GM12878 (cell line): ENCODE data around the gene MMP19. TPM values are rescaled to one million over a fixed set of nuclear protein-coding genes. Genes with fewer than 3 reads are reported as not detected.
A peak's percentile ranks its signal among the peaks of the same experiment; 100 is the strongest.
"Not testable (repeated sequence)": the region's sequence is repeated elsewhere in the genome, so short reads cannot be mapped to it uniquely, and the experiment has no call there.

Experiments
- ATAC-seq: fragments of 200-7000 bp; cut with Tn5 transposase; 3 replicates; pipeline ENCODE4 v1.9.1; 2020; ENCODE audit warnings: mild to moderate bottlenecking, moderate library complexity
- BruUV-seq: library from RNA; stranded (reverse); fragments of 400-500 nt; replicated peaks from 2 replicates; lab custom pipeline; 2021; lab: Mats Ljungman, UMichigan
- CTCF ChIA-PET: fragments of 300-600 bp; sonication (Branson Sonifier 250); formaldehyde crosslinking; extraction: SDS; loops from one replicate; lab custom pipeline; 2021; ENCODE audit warnings: inconsistent platforms; lab: Yijun Ruan, JAX
- POLR2A ChIA-PET: fragments of 350-600 bp; formaldehyde crosslinking; extraction: SDS; loops from one replicate; lab custom pipeline; 2021; ENCODE audit warnings: inconsistent platforms; lab: Charles Lee
- RAD21 ChIA-PET: fragments of 300-600 bp; sonication (Branson Sonifier 250); formaldehyde crosslinking; loops from one replicate; lab custom pipeline; 2023; ENCODE audit warnings: antibody characterized with exemption; ENCODE audit not compliant: unreplicated experiment; lab: Charles Lee
- SMC1A ChIA-PET: fragments of 300-600 bp; sonication (Branson Sonifier 250); formaldehyde crosslinking; loops from one replicate; lab custom pipeline; 2023; ENCODE audit not compliant: unreplicated experiment, uncharacterized antibody; lab: Charles Lee
- DNase-seq: peaks from one replicate; pipeline ENCODE4 v3.0.0-alpha.2; 2011; ENCODE audit warnings: low read depth, low spot score
- FAIRE-seq: peaks from 3 replicates; lab custom pipeline; 2011; peaks lifted over from hg19 to GRCh38; lab: Jason Lieb, UNC
- H2AFZ ChIP-seq: 2 replicates; pipeline ENCODE4 v1.6.0; 2011; ENCODE audit warnings: low read depth, low read length, control low read depth; ENCODE audit not compliant: control insufficient read depth
- H3K27ac ChIP-seq: 2 replicates; pipeline ENCODE4 v1.5.1; 2011; ENCODE audit warnings: control low read depth; ENCODE audit not compliant: control insufficient read depth, insufficient read depth
- H3K27me3 ChIP-seq, 2 experiments: replicated peaks in 1 of 2; 2 replicates each; pipeline versions ENCODE4 v1.6.0 to v1.6.1; 2011; ENCODE audit warnings: low read length in 1 of 2; ENCODE audit not compliant: control insufficient read depth in 2 of 2, insufficient read depth in 2 of 2
- H3K36me3 ChIP-seq, 2 experiments: 2 replicates each; pipeline ENCODE4 v1.5.1; 2011; ENCODE audit warnings: low read length in 1 of 2; ENCODE audit not compliant: control insufficient read depth in 2 of 2, insufficient read depth in 2 of 2
- H3K4me1 ChIP-seq: 2 replicates; pipeline ENCODE4 v1.6.1; 2011; ENCODE audit warnings: mild to moderate bottlenecking, low read length, moderate library complexity, mixed read lengths; ENCODE audit not compliant: control insufficient read depth, insufficient read depth
- H3K4me2 ChIP-seq: 2 replicates; pipeline ENCODE4 v1.6.0; 2011; ENCODE audit warnings: control low read depth; ENCODE audit not compliant: control insufficient read depth, insufficient read depth
- H3K4me3 ChIP-seq: fragments of 200-600 bp; sonication (generic); 2 replicates; pipeline ENCODE4 v1.5.1; 2016
- H3K79me2 ChIP-seq: 2 replicates; pipeline ENCODE4 v1.6.0; 2011; ENCODE audit warnings: low read length; ENCODE audit not compliant: control insufficient read depth, insufficient read depth
- H3K9ac ChIP-seq: 2 replicates; pipeline ENCODE4 v1.8.0; 2011; ENCODE audit warnings: low read length, control low read depth, mixed read lengths; ENCODE audit not compliant: control insufficient read depth, insufficient read depth
- H3K9me3 ChIP-seq: replicated peaks from 3 replicates; pipeline ENCODE4 v1.5.1; 2011; ENCODE audit warnings: mild to moderate bottlenecking, low read length; ENCODE audit not compliant: control insufficient read depth, insufficient read depth
- H4K20me1 ChIP-seq: 2 replicates; pipeline ENCODE4 v1.6.0; 2011; ENCODE audit not compliant: control insufficient read depth, insufficient read depth
- ATF2 ChIP-seq: IDR thresholded peaks from 2 replicates; pipeline ENCODE4 v1.6.1; 2012; ENCODE audit warnings: low read length, inconsistent platforms
- CBX5 ChIP-seq: sonication (generic); IDR thresholded peaks from 2 replicates; pipeline ENCODE4 v1.6.1; 2016; ENCODE audit warnings: low read depth, moderate library complexity, mild to moderate bottlenecking, inconsistent platforms
- TCF7 ChIP-seq: IDR thresholded peaks from 2 replicates; pipeline ENCODE4 v1.6.1; 2014; ENCODE audit warnings: antibody characterized with exemption, borderline replicate concordance
- YY1 ChIP-seq: IDR thresholded peaks from 2 replicates; pipeline ENCODE4 v1.6.1; 2011; ENCODE audit warnings: low read depth, mild to moderate bottlenecking, low read length
- ZNF274 ChIP-seq: IDR thresholded peaks from one replicate; pipeline ENCODE4 v1.8.0; 2011; ENCODE audit not compliant: insufficient read length, insufficient read depth
- WGBS: methylation state at CpG from one replicate; pipeline ENCODE4 v1.1.6; 2016; ENCODE audit warnings: low lambda C conversion rate; ENCODE audit not compliant: insufficient replicate concordance, insufficient coverage; ENCODE audit errors: missing lambda C conversion rate; 5-methylcytosine and 5-hydroxymethylcytosine counted together
- in situ Hi-C: fragments of 300-500 bp; cut with MboI; formaldehyde crosslinking; loops from 9 replicates; pipeline ENCODE4 v1.14.3; 2018; ENCODE audit warnings: mixed read lengths
- intact Hi-C: fragments of 100-400 bp; cut with micrococcal nuclease; formaldehyde crosslinking; loops from one replicate; pipeline ENCODE4 v1.14.2; 2022; ENCODE audit not compliant: unreplicated experiment
- polyA plus RNA-seq, 11 experiments: library from polyadenylated mRNA; depleted of rRNA in 4 of 11; unstranded in 6 of 11; stranded (reverse) in 5 of 11; fragments of >200 nt; fragmentation: Nextera tagmentation in 4 of 11; fragmentation: Illumina TruSeq in 1 of 11; extraction: Ambion mirVana in 4 of 11; extraction: Trizol in 1 of 11; gene quantifications; 1 replicate in 1 of 11; 2 replicates in 10 of 11; pipeline versions ENCODE4 v1.2.1 to v1.2.3, GENCODE V29; 2011 to 2016; ENCODE audit warnings: inconsistent platforms in 2 of 11, missing spikeins in 2 of 11, low read depth in 1 of 11
- total RNA-seq, 4 experiments: library from RNA; depleted of rRNA in 3 of 4; stranded (reverse); fragments of >200 nt in 3 of 4; fragmentation: Illumina TruSeq in 1 of 4; extraction: Trizol in 1 of 4; gene quantifications; 2 replicates each; pipeline versions ENCODE4 v1.2.1 to v1.2.3, GENCODE V29; 2013 to 2021
- TF ChIP-seq, protein P1 (sequence below): fragments of 150-350 bp; IDR thresholded peaks from 2 replicates; pipeline ENCODE4 v1.6.1; 2014; ENCODE audit warnings: mild to moderate bottlenecking, low read depth, low read length

Gene MMP19
- total and polyA plus RNA-seq, 10 of the 15 experiments (the other 5 are each of a cell fraction or from before 2014, with no cell fraction given), result 0.03 to 0.04 (median 0.04) TPM; not detected in 7

- no peak overlapping the region for H3K27ac ChIP-seq
- RAD21 ChIA-PET, result no interaction called here
- intact Hi-C loops (no loop called here), in situ Hi-C loops (no loop called here)
- TF ChIP-seq YY1, result no peak
- TF ChIP-seq ZNF274, result no peak
- TF ChIP-seq CBX5, result 0 out of 2 replicates have a peak, but pooled peaks have one; percentile 57
- TF ChIP-seq ATF2, result no peak
- TF ChIP-seq, protein P1, sequence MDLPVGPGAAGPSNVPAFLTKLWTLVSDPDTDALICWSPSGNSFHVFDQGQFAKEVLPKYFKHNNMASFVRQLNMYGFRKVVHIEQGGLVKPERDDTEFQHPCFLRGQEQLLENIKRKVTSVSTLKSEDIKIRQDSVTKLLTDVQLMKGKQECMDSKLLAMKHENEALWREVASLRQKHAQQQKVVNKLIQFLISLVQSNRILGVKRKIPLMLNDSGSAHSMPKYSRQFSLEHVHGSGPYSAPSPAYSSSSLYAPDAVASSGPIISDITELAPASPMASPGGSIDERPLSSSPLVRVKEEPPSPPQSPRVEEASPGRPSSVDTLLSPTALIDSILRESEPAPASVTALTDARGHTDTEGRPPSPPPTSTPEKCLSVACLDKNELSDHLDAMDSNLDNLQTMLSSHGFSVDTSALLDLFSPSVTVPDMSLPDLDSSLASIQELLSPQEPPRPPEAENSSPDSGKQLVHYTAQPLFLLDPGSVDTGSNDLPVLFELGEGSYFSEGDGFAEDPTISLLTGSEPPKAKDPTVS, result no peak
- no peak for TF ChIP-seq TCF7
- H3K79me2 ChIP-seq, result no peaks in the 10 kb centered on the region
- H4K20me1 ChIP-seq, result no peaks in the 10 kb centered on the region
- SMC1A ChIA-PET, result no interaction called here
- POLR2A ChIA-PET, result interaction anchor here (0.7 kb wide), 1 partner anchor 36 kb away, joined by 3 read pairs; the partner anchor contains the start of gene DNAJC14
- H3K4me2 ChIP-seq, result no peak overlapping the region
- FAIRE-seq (no peak), ATAC-seq (no peak), DNase-seq (no peak)
- no peaks in the 10 kb centered on the region for H3K4me1 ChIP-seq
- no peak overlapping the region for H2AFZ ChIP-seq
- no TSS peak for BruUV-seq
- no peak overlapping the region for H3K4me3 ChIP-seq
- no peak overlapping the region for H3K9ac ChIP-seq
- H3K36me3 ChIP-seq, result no peaks in the 10 kb centered on the region
- H3K9me3 ChIP-seq, result peaks cover 4% of the 10 kb centered on the region; the same call in 1 of the 3 replicates
- WGBS, result 95% methylated on average over 2 of the region's 2 CpGs
- H3K27me3 ChIP-seq, result no peaks in the 10 kb centered on the region
- CTCF ChIA-PET, result interaction anchor here (0.7 kb wide), 1 partner anchor 204 kb away, joined by 3 read pairs; no protein-coding TSS in a partner anchor
These were observed 22.6 kb upstream of the MMP19 start for GRCh38 chr12:55865327-55865726.

GRCh38 chr12:55862931-55863330, 20.2 kb upstream of the MMP19 start:
- H3K4me1 ChIP-seq, H3K4me2 ChIP-seq, ATAC-seq, H2AFZ ChIP-seq, H3K36me3 ChIP-seq, intact Hi-C loops, H4K20me1 ChIP-seq, H3K27ac ChIP-seq, DNase-seq, H3K9ac ChIP-seq, H3K27me3 ChIP-seq, H3K4me3 ChIP-seq, in situ Hi-C loops, H3K79me2 ChIP-seq, BruUV-seq, H3K9me3 ChIP-seq, FAIRE-seq, CTCF ChIA-PET: not testable (repeated sequence)
- ChIA-PET POLR2A (interaction anchor here (0.6 kb wide), 2 partner anchors 11 to 112 kb away, joined by 3 to 4 read pairs; no protein-coding TSS in a partner anchor), SMC1A (interaction anchor here (0.7 kb wide), 1 partner anchor 63 kb away, joined by 3 read pairs; no protein-coding TSS in a partner anchor), RAD21 (interaction anchor here (0.8 kb wide), 1 partner anchor 36 kb away, joined by 3 read pairs; no protein-coding TSS in a partner anchor)
- 62% methylated on average over 13 of the region's 13 CpGs for WGBS
